ENCODE measurements around the gene PPARA.

GRCh38 chr22:46214149-46214548 lies 63.8 kb downstream of the PPARA start:
- TF ChIP-seq REST (IDR thresholded peaks at IDR 0.05; ENCODE audit: unreplicated experiment) (no peak), CTCF (conservative IDR thresholded peaks at IDR 0.05; ENCODE audit: low read depth in 2 of 2) (no peak), EZH2 (IDR thresholded peaks at IDR 0.05; ENCODE audit: low read depth, unreplicated experiment) (no peak), ZNF331 (CRISPR knock-in tag; IDR thresholded peaks at IDR 0.05; ENCODE audit: low read depth) (no peak), STAT1 (IDR thresholded peaks at IDR 0.05; ENCODE audit: unreplicated experiment) (no peak), POLR2AphosphoS5 (IDR thresholded peaks at IDR 0.05; ENCODE audit: low read depth) (no peak)

Measured in GM23338 (cell line).